Measurements from ENCODE around the gene HENMT1.
"Not testable (repeated sequence)": the region's sequence is repeated elsewhere in the genome, so short reads cannot be mapped to it uniquely, and the experiment has no call there.

The HENMT1 gene

DNA sequence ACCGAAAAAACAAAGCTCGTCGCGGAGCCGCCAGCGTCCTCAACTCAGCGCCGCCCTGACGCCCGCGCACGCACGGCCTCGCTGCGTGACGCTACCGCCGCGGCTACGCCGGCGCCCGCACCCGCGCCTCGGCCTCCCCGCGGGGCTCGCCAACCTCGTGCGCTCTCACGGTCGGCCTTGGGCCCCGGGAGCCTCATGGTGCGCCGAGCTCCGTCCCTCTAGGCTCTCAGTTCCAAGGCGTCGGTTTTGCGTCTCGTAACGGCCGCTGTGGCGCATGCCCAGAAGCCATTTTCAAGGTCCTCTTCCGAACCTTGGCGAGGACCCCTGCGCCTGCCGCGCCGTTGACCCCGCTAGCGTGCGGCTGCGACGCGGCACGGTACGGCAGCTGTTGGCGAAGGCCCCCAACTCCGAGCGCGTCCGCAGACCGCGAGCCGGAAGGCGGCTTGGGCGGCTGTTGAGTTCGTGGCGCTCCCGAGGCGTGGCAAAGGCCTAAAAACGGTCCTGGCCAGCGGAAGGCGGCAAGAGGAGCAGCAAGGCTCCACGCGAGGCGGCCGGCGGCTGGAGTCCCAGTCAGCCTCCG, at the start of gene HENMT1:
TSS of gene HENMT1 (minus strand) at position 64 of the 580 bp plus-strand sequence. CDS start 1,209 bp downstream, outside the sequence.
- peak; percentile 63 for DNase-seq

- DNase-seq = peak; percentile 43
These were observed 48.1 kb upstream of the HENMT1 start for GRCh38 chr1:108708691-108709660.

DNA sequence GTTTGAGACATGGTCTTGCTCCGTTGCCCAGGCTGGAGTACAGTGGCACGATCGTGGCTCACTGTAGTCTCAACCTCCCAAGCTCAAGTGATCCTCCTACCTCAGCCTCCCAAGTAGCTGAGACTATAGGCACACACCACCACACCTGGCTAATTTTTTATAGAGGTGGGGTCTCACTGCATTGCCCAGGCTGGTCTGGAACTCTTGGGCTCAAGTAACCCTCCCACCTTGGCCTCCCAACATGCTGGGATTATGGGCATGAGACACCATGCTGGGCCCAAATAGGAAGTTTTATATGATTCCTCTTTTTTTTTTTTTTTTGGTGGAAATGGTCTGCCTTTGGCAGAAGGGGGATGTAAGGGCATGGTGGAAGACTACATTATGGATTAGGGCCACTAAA, 45.8 kb upstream of the HENMT1 start:
- DNase-seq = no peak

- DNase-seq = no peak
These were observed 43.6 kb upstream of the HENMT1 start for GRCh38 chr1:108704496-108704895.

GRCh38 chr1:108703939-108704338, 43.0 kb upstream of the HENMT1 start:
- DNase-seq = no peak

DNA sequence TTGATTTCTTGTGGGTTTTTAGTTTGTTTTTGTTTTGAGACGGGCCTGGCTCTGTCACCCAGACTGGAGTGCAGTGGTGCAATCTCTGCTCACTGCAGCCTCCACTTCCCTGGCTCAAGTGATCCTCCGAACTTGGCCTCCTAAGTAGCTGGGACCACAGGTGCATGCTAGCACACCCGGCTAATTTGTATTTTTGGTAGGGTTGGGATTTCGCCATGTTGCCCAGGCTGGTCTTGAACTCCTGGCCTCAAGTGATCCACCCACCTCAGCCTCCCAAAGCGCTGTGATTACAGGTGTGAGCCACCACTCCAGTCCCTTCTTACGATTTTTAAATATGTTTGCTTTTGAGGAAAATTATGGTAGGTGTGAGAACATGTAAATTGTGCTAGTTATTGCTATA, 41.2 kb upstream of the HENMT1 start:
- not testable (repeated sequence) for DNase-seq

DNA sequence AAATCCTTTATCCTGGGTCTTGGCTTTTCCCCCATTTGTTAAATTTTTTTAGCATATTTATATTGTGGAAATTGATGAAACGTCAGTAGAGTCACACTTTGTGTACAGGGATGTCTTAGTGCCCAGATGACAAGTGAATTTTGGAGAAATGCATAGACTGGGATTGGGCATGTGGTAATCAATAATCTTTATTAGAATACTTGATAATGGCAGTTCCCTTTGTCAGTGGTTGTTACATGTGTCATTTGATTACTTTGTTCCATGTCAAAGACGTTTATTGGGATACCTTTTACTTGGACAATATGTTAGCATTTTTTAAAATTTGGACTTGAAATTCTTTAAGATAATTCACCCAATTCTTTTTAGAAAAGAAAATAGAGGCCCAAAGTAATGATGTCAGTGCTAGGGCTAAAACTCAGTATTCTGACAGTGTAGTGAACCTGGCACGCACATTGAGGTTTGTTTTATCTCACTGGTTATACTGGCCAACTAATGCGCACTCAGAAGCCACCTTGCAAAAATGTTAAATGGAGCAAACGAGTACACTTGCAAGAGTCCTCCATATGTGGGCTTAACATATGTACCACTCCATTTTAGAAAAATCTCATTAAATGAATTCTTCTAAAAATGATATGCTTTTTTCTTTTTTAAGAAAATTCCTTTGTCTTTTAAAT, 40.4 kb upstream of the HENMT1 start:
- no peak for DNase-seq

GRCh38 chr1:108699375-108700332, 38.8 kb upstream of the HENMT1 start:
- DNase-seq = no peak

DNA sequence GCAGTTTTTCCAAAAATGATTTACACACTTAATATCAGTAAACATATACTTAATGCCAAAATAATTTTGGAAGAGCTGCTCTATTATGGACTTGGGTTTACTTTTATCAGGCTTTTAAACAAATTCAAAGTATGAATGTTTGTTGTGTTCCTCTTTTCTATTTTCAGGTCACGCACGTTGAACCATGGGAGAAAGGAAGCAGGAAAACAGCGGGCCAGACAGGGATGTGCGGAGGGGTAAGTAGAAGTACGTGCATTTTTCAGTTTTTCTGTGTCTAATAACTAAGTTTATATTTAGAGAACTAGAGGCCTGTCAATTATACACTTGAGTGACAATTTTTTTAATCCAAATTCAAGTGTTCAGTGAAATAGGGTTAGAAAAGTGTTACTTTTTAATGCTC, 34.6 kb upstream of the HENMT1 start:
- no peak for DNase-seq

GRCh38 chr1:108692724-108693655, 32.1 kb upstream of the HENMT1 start:
- DNase-seq = no peak

- DNase-seq = peak; percentile 90
These were observed 31.2 kb upstream of the HENMT1 start, which contains the start of gene PRPF38B for GRCh38 chr1:108691942-108692723. Gene PRPF38B (plus strand): TSS chr1:108692310. CDS start chr1:108692592, 282 bp downstream.

DNA sequence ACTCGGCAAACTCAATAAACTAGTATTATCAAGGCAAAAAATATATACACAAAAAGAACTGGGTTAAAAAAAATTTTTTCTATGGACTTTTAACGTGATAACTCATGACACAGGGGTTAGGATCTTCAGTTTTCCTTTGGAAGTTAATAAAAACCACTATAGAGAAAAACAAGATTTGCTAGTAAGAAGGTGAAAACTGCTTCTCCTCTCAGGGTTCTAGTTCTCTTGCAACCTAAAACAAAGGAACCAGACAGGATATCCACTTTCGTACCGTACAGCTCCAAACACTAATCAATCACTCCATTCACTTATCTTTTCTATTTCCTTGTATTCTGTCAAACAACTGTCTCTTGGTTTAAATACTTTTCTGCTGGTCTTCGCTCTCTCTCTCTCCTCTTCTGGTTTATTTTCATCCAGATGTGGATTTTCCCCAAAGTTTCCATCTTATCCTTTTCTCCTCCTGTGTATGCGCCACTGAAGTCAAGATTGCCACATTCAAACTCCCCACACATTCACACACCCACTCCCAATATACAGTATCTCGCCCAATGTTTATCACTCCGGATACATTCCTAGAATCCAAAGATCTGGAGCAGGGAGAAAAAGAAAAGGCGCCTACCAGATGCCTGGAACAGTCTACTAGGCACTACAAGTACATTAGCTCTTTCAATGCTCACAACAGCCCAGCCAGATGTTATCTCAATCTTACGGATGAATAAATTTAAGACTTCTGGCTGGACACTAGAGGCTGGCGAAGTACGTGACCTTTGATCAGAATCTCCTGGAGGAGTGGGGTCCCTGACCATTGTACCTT, 30.4 kb upstream of the HENMT1 start:
- no peak for DNase-seq

- no peak for DNase-seq
These were observed 25.9 kb upstream of the HENMT1 start for GRCh38 chr1:108686614-108687313.

- DNase-seq = no peak
These were observed 24.6 kb upstream of the HENMT1 start for GRCh38 chr1:108685529-108685928.

- DNase-seq = not testable (repeated sequence)
These were observed 20.8 kb upstream of the HENMT1 start for GRCh38 chr1:108681701-108682100.

DNA sequence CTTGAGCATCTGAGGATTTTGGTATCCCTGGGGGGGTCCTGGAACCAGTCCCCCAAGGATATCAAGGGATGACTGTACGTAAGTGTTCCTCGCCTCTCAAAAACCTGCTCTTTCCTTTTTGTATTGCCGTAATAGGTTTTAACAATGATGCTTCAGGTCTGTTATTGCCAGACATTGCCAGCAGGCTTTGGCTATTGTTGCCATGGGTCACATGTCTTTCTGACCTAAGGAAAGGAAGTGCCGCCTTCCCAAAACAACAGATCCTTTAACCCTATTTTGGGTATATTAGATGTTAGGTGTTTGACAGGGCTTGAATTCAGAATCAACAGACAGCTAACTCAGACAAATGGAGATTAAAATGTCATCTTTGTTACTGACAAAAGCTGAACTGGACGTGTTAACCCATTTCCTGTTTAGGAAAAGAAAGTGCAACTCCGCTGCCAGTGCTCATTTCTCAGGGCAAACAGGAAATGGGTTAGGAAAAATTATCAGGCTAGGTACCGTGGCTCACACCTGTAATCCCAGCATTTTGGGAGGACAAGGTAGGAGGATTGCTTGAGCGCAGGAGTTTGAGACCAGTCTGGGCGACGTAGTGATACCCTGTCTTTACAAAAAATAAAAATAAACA, 18.8 kb upstream of the HENMT1 start:
- DNase-seq = no peak

- DNase-seq = no peak
These were observed 17.8 kb upstream of the HENMT1 start for GRCh38 chr1:108678706-108679105.

DNA sequence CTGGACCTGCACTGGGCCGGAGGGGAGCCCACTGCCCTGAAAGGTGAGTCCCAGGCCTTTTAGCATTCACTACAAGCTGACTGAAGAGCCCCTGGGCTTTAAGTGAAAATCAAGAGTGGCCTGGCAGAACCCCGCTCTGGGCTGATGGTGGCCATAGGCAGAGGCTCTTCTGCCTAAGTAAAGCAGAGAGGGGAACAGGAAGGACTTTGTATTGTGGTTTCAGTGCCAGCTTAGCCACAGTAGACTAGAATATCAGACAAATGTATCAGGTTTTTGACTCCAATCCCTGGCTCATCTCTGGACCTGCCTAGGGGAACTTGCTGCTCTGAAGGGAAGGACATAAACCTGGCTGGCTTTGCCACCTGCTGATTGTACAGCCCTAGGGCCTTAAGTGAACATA, 10.2 kb upstream of the HENMT1 start:
- DNase-seq = no peak

All from activated CD4-positive, alpha-beta T cell treated with anti-CD3 and anti-CD28 coated beads for 1 hour (primary cell).